Colonic mucosa (tissue), 4 donors: ENCODE data around the gene C5orf34. TPM values are rescaled to one million over a fixed set of nuclear protein-coding genes. Genes with fewer than 3 reads are reported as not detected.

ENCODE experiments used
- DNase-seq: peaks from one replicate; pipeline ENCODE4 v3.0.0-alpha.2; 2020
- H3K27ac ChIP-seq: fragments of 200-600 bp; one replicate; pipeline ENCODE4 v1.8.0; 2021
- H3K27me3 ChIP-seq: fragments of 200-600 bp; one replicate; pipeline ENCODE4 v1.8.0; 2021
- H3K36me3 ChIP-seq: fragments of 200-600 bp; one replicate; pipeline ENCODE4 v1.8.0; 2021
- H3K4me1 ChIP-seq: fragments of 200-600 bp; one replicate; pipeline ENCODE4 v1.8.0; 2021; ENCODE audit warnings: mild to moderate bottlenecking
- H3K4me3 ChIP-seq: fragments of 200-600 bp; one replicate; pipeline ENCODE4 v1.8.0; 2021
- H3K9ac ChIP-seq, 2 donors: one replicate each; pipeline ENCODE4 v1.7.0; 2013; ENCODE audit warnings: control low read depth in 2 of 2, low read depth in 2 of 2, low read length in 2 of 2
- H3K9me3 ChIP-seq: fragments of 200-600 bp; one replicate; pipeline ENCODE4 v1.8.0; 2021
- CTCF ChIP-seq: fragments of 200-600 bp; IDR thresholded peaks from one replicate; pipeline ENCODE4 v1.8.0; 2022; ENCODE audit warnings: antibody characterized with exemption, mild to moderate bottlenecking
- intact Hi-C: fragments of 100-400 bp; cut with DNase I; formaldehyde crosslinking; loops from one replicate; pipeline ENCODE4 v1.14.1; 2022
- total RNA-seq, 2 donors: library from RNA; stranded (reverse); fragmentation: NEBNext Ultra II Directional in 1 of 2; extraction: Animal tissue kit (Norgen Biotek cat#: 25700) in 1 of 2; gene quantifications; one replicate each; pipeline ENCODE4 v1.2.1, GENCODE V29; 2021
- donor health status: healthy.
- donor health status: DM: no; HTN: no; CAD: no.
- donor health status: DM: no; HTN: no; CAD: no.

Gene C5orf34
- total RNA-seq, 2 donors from 2014 or later, result 1.9 to 5.0 TPM

- no peak overlapping the region for H3K9ac ChIP-seq
- intact Hi-C loops, result loop anchor here (10.0 kb wide), 2 partner anchors 68 to 372 kb away; partner anchors contain the start of gene PAIP1
- no peak overlapping the region for H3K4me3 ChIP-seq
- H3K9me3 ChIP-seq, result no peaks in the 10 kb centered on the region
- no peak for DNase-seq
- H3K27me3 ChIP-seq, result no peaks in the 10 kb centered on the region
- peaks cover 7% of the 10 kb centered on the region for H3K4me1 ChIP-seq
- TF ChIP-seq CTCF, result no peak
- H3K27ac ChIP-seq, result peak overlapping the region; percentile 96
- no peaks in the 10 kb centered on the region for H3K36me3 ChIP-seq
These were observed 28.6 kb downstream of the C5orf34 start for GRCh38 chr5:43486353-43486752.

DNA sequence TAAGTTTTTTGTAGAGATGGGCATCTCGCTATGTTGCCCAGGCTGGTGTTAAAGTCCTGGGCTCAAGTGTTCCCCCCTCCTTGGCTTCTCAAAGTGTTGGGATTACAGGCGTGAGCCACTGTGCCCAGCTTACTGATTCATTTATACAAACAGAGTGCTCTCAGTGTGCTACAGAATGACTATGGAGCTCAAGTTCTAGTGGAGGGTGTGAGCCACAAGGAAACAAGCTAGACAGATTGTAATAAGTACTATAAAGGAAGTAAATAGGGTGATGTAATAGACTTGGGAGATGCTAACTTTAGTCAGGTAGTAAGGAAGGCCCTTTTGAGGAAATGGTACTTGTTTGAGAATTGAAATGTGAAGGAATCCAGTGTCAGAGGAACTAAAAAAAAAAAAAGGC lies 29.5 kb downstream of the C5orf34 start:
- DNase-seq, result peak; percentile 30
- TF ChIP-seq CTCF, result no peak
- no peaks in the 10 kb centered on the region for H3K36me3 ChIP-seq
- intact Hi-C loops, result loop anchor here (10.0 kb wide), 2 partner anchors 69 to 371 kb away; partner anchors contain the start of gene PAIP1
- no peak overlapping the region for H3K4me3 ChIP-seq
- H3K9me3 ChIP-seq, result no peaks in the 10 kb centered on the region
- peaks cover 7% of the 10 kb centered on the region for H3K4me1 ChIP-seq
- H3K27me3 ChIP-seq, result no peaks in the 10 kb centered on the region
- H3K27ac ChIP-seq, result peak overlapping the region; percentile 96
- H3K9ac ChIP-seq, result no peak overlapping the region

DNA sequence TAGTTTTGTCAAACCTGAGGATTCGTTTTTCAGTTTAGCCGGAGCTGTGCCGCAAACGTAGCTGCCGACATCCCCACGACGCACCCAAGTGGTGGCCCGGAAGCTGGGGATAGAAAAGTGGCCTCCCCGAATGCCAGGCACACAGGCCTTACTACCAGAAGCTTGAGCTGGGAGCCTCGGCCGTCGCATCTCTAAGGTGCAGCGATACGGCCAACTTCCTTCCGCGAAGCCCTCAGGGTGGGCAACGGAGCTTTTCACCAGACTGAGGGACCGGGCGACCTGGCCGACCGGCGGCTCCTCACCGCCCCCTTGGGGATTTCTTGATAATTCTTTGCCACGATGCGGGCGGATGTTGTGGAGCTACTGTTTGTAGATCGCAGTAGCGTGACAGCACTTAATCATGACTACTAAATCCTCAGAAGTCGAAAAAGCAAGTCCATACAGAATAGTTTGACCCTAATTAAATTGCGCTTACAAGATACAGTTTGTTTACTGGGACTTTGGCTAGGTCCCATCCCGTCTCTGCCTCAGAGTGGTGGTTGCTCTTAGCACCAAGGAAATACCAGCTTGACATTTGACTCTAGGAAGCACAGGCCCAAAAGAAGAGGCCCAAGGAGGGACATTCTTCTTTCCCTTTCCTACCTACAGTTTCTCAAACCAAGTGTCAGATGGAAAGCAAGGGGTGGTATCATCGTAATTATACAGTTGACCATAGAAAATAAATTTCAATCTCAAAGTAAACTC lies 30.7 kb downstream of the C5orf34 start:
- no peaks in the 10 kb centered on the region for H3K36me3 ChIP-seq
- H3K27ac ChIP-seq, result peak overlapping the region; percentile 96
- DNase-seq, result peak; percentile 89
- peaks cover 7% of the 10 kb centered on the region for H3K4me1 ChIP-seq
- intact Hi-C loops, result loop anchor here (5.0 to 10.0 kb wide), 3 partner anchors 71 to 369 kb away; partner anchors contain the start of gene PAIP1
- peak overlapping the region; percentile 82 to 93 for H3K9ac ChIP-seq
- peak overlapping the region; percentile 96 for H3K4me3 ChIP-seq
- no peaks in the 10 kb centered on the region for H3K9me3 ChIP-seq
- no peaks in the 10 kb centered on the region for H3K27me3 ChIP-seq
- TF ChIP-seq CTCF, result peak; percentile 73

- intact Hi-C loops, result loop anchor here (5.0 to 10.0 kb wide), 3 partner anchors 71 to 369 kb away; partner anchors contain the start of gene PAIP1
These were observed 31.4 kb downstream of the C5orf34 start, which contains the start of gene TMEM267 for GRCh38 chr5:43483298-43484105. TSS of gene TMEM267 (minus strand) at chr5:43483865. CDS start at chr5:43453969, 29,896 bp downstream.

More at GRCh38 chr5:43483298-43484105, 31.4 kb downstream of the C5orf34 start, which contains the start of gene TMEM267:
- peak; percentile 92 for DNase-seq
- Histone ChIP-seq H3K9me3 (no peaks in the 10 kb centered on the region), H3K4me1 (peaks cover 7% of the 10 kb centered on the region), H3K27me3 (no peaks in the 10 kb centered on the region), H3K4me3 (peak within 1 kb of the TSS; percentile 96), H3K9ac (peak within 1 kb of the TSS; percentile 86 to 93), H3K27ac (peak within 1 kb of the TSS; percentile 96), H3K36me3 (no peaks in the 10 kb centered on the region)
- TF ChIP-seq CTCF, result no peak
